B cell (primary cell): ENCODE data around the gene MCOLN1. TPM values are rescaled to one million over a fixed set of nuclear protein-coding genes. Genes with fewer than 3 reads are reported as not detected.

Experiments used
- ATAC-seq: fragments of 200-7000 bp; cut with Tn5 transposase; one replicate; pipeline ENCODE4 v1.10.0; 2021; ENCODE audit warnings: low read depth, mild to moderate bottlenecking, moderate number of reproducible peaks, moderate library complexity
- CTCF ChIA-PET: fragments of 350-600 bp; sonication (Branson Sonifier 250); formaldehyde crosslinking; loops from one replicate; lab custom pipeline; 2021; ENCODE audit warnings: antibody characterized with exemption, inconsistent platforms; lab: Charles Lee
- POLR2A ChIA-PET: fragments of 350-600 bp; sonication (Branson Sonifier 250); formaldehyde crosslinking; loops from one replicate; lab custom pipeline; 2021; ENCODE audit warnings: antibody characterized with exemption; lab: Charles Lee
- DNase-seq: peaks from one replicate; pipeline ENCODE4 v3.0.0; 2013
- H2AFZ ChIP-seq: 2 replicates; pipeline ENCODE4 v1.6.1; 2012; ENCODE audit warnings: mild to moderate bottlenecking, low read depth, low read length; ENCODE audit not compliant: insufficient read depth, poor library complexity, severe bottlenecking
- H3K27ac ChIP-seq, 2 donors: 1 replicate in 1 of 2; 2 replicates in 1 of 2; pipeline ENCODE4 v1.5.1; 2012 to 2013; ENCODE audit warnings: low read length in 2 of 2, mild to moderate bottlenecking in 2 of 2, moderate library complexity in 1 of 2
- H3K27me3 ChIP-seq, 4 experiments: fragments of 200-600 bp in 1 of 4; sonication (generic) in 1 of 4; replicated peaks in 1 of 4; 1 replicate in 2 of 4; 2 replicates in 2 of 4; pipeline versions ENCODE4 v1.6.1 to v1.7.0; 2013 to 2016; ENCODE audit warnings: low read length in 3 of 4, mild to moderate bottlenecking in 2 of 4, mixed read lengths in 1 of 4, moderate library complexity in 1 of 4; ENCODE audit not compliant: insufficient read depth in 4 of 4, control insufficient read depth in 3 of 4; ENCODE audit errors: control extremely low read depth in 1 of 4
- H3K36me3 ChIP-seq, 2 experiments: replicated peaks in 1 of 2; 1 replicate in 1 of 2; 2 replicates in 1 of 2; pipeline versions ENCODE4 v1.6.1 to v1.7.1; 2013; ENCODE audit warnings: low read length in 1 of 2; ENCODE audit not compliant: insufficient read depth in 2 of 2, control insufficient read depth in 1 of 2; ENCODE audit errors: control extremely low read depth in 1 of 2, extremely low read depth in 1 of 2
- H3K4me1 ChIP-seq, 2 donors: fragments of 200-600 bp in 1 of 2; sonication (generic) in 1 of 2; 1 replicate in 1 of 2; 2 replicates in 1 of 2; pipeline versions ENCODE4 v1.5.1 to v1.6.1; 2013 to 2017; ENCODE audit warnings: low read length in 2 of 2; ENCODE audit not compliant: control insufficient read depth in 2 of 2, insufficient read depth in 2 of 2
- H3K4me2 ChIP-seq: replicated peaks from 2 replicates; pipeline ENCODE3; 2012; ENCODE audit warnings: mild to moderate bottlenecking, low read depth, low read length; ENCODE audit not compliant: poor library complexity, severe bottlenecking
- H3K4me3 ChIP-seq, 5 experiments: fragments of 200-600 bp in 1 of 5; sonication (generic) in 1 of 5; 1 replicate in 3 of 5; 2 replicates in 2 of 5; pipeline versions ENCODE4 v1.5.1 to v1.7.0; 2011 to 2016; ENCODE audit warnings: low read length in 4 of 5, mild to moderate bottlenecking in 4 of 5, low read depth in 2 of 5, control low read depth in 1 of 5, moderate library complexity in 1 of 5; ENCODE audit not compliant: insufficient read depth in 1 of 5; ENCODE audit errors: control extremely low read depth in 1 of 5, extremely low read depth in 1 of 5
- H3K79me2 ChIP-seq: fragments of 200-600 bp; sonication (generic); one replicate; pipeline ENCODE4 v1.6.0; 2016; ENCODE audit warnings: low read length; ENCODE audit not compliant: control insufficient read depth, insufficient read depth
- H3K9ac ChIP-seq: fragments of 200-600 bp; sonication (generic); 2 replicates; pipeline ENCODE4 v1.6.1; 2017; ENCODE audit warnings: mild to moderate bottlenecking, low read length, moderate library complexity
- H3K9me3 ChIP-seq, 3 donors: one replicate each; pipeline versions ENCODE4 v1.6.1 to v1.7.1; 2013; ENCODE audit warnings: low read length in 2 of 3; ENCODE audit not compliant: control insufficient read depth in 2 of 3, insufficient read depth in 1 of 3; ENCODE audit errors: control extremely low read depth in 1 of 3
- H4K20me1 ChIP-seq: 2 replicates; pipeline ENCODE4 v1.6.0; 2012; ENCODE audit warnings: mild to moderate bottlenecking, low read length; ENCODE audit not compliant: insufficient read depth, control insufficient read depth, poor library complexity, severe bottlenecking
- H3K27ac Mint-ChIP-seq: one replicate; pipeline ENCODE4 v1.8.0; 2021; ENCODE audit warnings: mixed read lengths
- H3K27me3 Mint-ChIP-seq: one replicate; pipeline ENCODE4 v1.8.0; 2021; ENCODE audit warnings: mixed read lengths
- H3K4me1 Mint-ChIP-seq: one replicate; pipeline ENCODE4 v1.8.0; 2021; ENCODE audit warnings: mixed read lengths
- H3K4me3 Mint-ChIP-seq: one replicate; pipeline ENCODE4 v1.8.0; 2021; ENCODE audit warnings: mixed read lengths
- H3K9me3 Mint-ChIP-seq: one replicate; pipeline ENCODE4 v1.8.0; 2022; ENCODE audit warnings: mixed read lengths; ENCODE audit not compliant: insufficient read depth
- EZH2 ChIP-seq: IDR thresholded peaks from 2 replicates; pipeline ENCODE4 v1.6.1; 2012; ENCODE audit warnings: borderline replicate concordance, low read depth, mild to moderate bottlenecking, moderate library complexity, low read length; ENCODE audit not compliant: insufficient read depth, poor library complexity, severe bottlenecking
- WGBS: methylation state at CpG from one replicate; pipeline ENCODE4 v1.1.5; 2013; ENCODE audit warnings: missing lambda C conversion rate; ENCODE audit not compliant: insufficient coverage; 5-methylcytosine and 5-hydroxymethylcytosine counted together
- intact Hi-C: fragments of 100-400 bp; cut with micrococcal nuclease; formaldehyde crosslinking; loops from one replicate; pipeline ENCODE4 v1.10.0; 2022
- polyA plus RNA-seq: library from polyadenylated mRNA; depleted of rRNA; stranded (reverse); fragments of >200 nt; gene quantifications from 2 replicates; pipeline ENCODE4 v1.2.3, GENCODE V29; 2012
- total RNA-seq, 2 donors: library from RNA; stranded (reverse); fragments of 120-200 nt in 1 of 2; gene quantifications; 1 replicate in 1 of 2; 2 replicates in 1 of 2; pipeline versions ENCODE4 v1.2.3 to v1.2.4, GENCODE V29; 2013 to 2022
- TF ChIP-seq, protein P1 (sequence below): fragments of 200-600 bp; IDR thresholded peaks from one replicate; pipeline ENCODE4 v1.8.0; 2022; ENCODE audit warnings: antibody characterized with exemption, mild to moderate bottlenecking

The MCOLN1 gene
- total and polyA plus RNA-seq, 2 donors (not counting 1 experiment from before 2014, with no cell fraction given), result 12.5 to 19.0 TPM

- H3K27me3 Mint-ChIP-seq, result no peaks in the 10 kb centered on the region
- peaks cover 12% of the 10 kb centered on the region for H3K4me1 Mint-ChIP-seq
- no peaks in the 10 kb centered on the region for H3K27me3 ChIP-seq
- WGBS, result 94% methylated on average over 28 of the region's 31 CpGs
- intact Hi-C loops, result no loop called here
- no peaks in the 10 kb centered on the region for H4K20me1 ChIP-seq
- H3K36me3 ChIP-seq, result peaks cover 0 to 7% of the 10 kb centered on the region in 2 experiments
- no peaks in the 10 kb centered on the region for H3K9me3 Mint-ChIP-seq
- H3K27ac Mint-ChIP-seq, result no peak overlapping the region
- DNase-seq (no peak), ATAC-seq (no peak)
- H3K27ac ChIP-seq, result no peak overlapping the region
- TF ChIP-seq, protein P1, sequence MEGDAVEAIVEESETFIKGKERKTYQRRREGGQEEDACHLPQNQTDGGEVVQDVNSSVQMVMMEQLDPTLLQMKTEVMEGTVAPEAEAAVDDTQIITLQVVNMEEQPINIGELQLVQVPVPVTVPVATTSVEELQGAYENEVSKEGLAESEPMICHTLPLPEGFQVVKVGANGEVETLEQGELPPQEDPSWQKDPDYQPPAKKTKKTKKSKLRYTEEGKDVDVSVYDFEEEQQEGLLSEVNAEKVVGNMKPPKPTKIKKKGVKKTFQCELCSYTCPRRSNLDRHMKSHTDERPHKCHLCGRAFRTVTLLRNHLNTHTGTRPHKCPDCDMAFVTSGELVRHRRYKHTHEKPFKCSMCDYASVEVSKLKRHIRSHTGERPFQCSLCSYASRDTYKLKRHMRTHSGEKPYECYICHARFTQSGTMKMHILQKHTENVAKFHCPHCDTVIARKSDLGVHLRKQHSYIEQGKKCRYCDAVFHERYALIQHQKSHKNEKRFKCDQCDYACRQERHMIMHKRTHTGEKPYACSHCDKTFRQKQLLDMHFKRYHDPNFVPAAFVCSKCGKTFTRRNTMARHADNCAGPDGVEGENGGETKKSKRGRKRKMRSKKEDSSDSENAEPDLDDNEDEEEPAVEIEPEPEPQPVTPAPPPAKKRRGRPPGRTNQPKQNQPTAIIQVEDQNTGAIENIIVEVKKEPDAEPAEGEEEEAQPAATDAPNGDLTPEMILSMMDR, result no peak
- no peak for TF ChIP-seq EZH2
- H3K9ac ChIP-seq, result no peak overlapping the region
- ChIA-PET POLR2A (no interaction called here), CTCF (no interaction called here)
- no peak overlapping the region for H3K4me3 ChIP-seq
- no peak overlapping the region for H2AFZ ChIP-seq
- no peaks in the 10 kb centered on the region for H3K79me2 ChIP-seq
- H3K4me2 ChIP-seq, result no peak overlapping the region
- peaks cover 13 to 23% of the 10 kb centered on the region in 2 donors for H3K4me1 ChIP-seq
- H3K9me3 ChIP-seq, result peaks cover 0 to 3% (median 0%) of the 10 kb centered on the region in 3 donors
- no peak overlapping the region for H3K4me3 Mint-ChIP-seq
Measured at GRCh38 chr19:7526059-7526929, 3.9 kb downstream of the MCOLN1 start.

DNA sequence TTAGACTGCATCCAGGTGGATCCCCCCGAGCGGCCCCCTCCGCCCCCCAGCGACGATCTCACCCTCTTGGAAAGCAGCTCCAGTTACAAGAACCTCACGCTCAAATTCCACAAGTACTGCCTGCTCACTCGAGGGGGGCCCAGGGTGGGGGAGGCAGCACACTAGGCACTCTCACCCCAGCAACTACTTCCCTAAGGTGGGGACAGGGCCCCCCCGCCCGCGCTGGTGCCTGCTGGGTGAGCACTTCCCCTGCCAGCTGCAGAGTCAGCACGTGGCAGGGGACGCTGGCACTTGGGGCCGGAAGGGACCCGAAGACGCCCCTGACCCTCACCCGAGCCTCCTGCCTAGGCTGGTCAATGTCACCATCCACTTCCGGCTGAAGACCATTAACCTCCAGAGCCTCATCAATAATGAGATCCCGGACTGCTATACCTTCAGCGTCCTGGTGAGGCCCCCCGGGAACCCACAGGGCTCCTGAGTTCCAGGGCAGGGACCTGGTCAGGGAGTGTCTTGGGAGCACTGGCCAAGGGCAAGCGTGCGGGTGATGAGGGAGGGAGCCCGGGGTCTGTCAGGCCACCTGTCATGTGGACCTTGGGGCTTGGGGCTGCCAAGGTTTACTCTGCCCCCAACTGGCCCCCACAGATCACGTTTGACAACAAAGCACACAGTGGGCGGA lies 5.2 kb downstream of the MCOLN1 start:
- no peaks in the 10 kb centered on the region for H3K27me3 Mint-ChIP-seq
- peaks cover 4% of the 10 kb centered on the region for H3K4me1 Mint-ChIP-seq
- H3K27ac Mint-ChIP-seq, result no peak overlapping the region
- H3K4me2 ChIP-seq, result peak overlapping the region; percentile 45
- CTCF ChIA-PET, result no interaction called here
- intact Hi-C loops, result no loop called here
- DNase-seq (no peak), ATAC-seq (no peak)
- H3K4me3 ChIP-seq, result no peak overlapping the region
- POLR2A ChIA-PET, result interaction anchor here (0.6 kb wide), 1 partner anchor 37 kb away, joined by 4 read pairs; no protein-coding TSS in a partner anchor
- no peak overlapping the region for H3K4me3 Mint-ChIP-seq
- no peaks in the 10 kb centered on the region for H3K9me3 Mint-ChIP-seq
- no peaks in the 10 kb centered on the region for H3K9me3 ChIP-seq
- no peaks in the 10 kb centered on the region for H4K20me1 ChIP-seq
- H3K27me3 ChIP-seq, result no peaks in the 10 kb centered on the region
- TF ChIP-seq EZH2, result no peak
- TF ChIP-seq, protein P1, result no peak
- no peak overlapping the region for H2AFZ ChIP-seq
- 56% methylated on average over 23 of the region's 25 CpGs for WGBS
- H3K9ac ChIP-seq, result no peak overlapping the region
- H3K36me3 ChIP-seq, result peaks cover 0 to 7% of the 10 kb centered on the region in 2 experiments
- peaks cover 9 to 15% of the 10 kb centered on the region in 2 donors for H3K4me1 ChIP-seq
- no peak overlapping the region for H3K27ac ChIP-seq
- no peaks in the 10 kb centered on the region for H3K79me2 ChIP-seq
